H1 (cell line): Measurements from ENCODE around the gene RGS14. TPM values are rescaled to one million over a fixed set of nuclear protein-coding genes. Genes with fewer than 3 reads are reported as not detected.

Experiments
- CTCF ChIA-PET: fragments of 300-600 bp; sonication (Branson Sonifier 250); formaldehyde crosslinking; loops from one replicate; lab custom pipeline; 2021; ENCODE audit not compliant: partially characterized antibody; lab: Charles Lee
- POLR2A ChIA-PET: fragments of 300-600 bp; sonication (Branson Sonifier 250); formaldehyde crosslinking; loops from one replicate; lab custom pipeline; 2021; ENCODE audit warnings: inconsistent platforms; ENCODE audit not compliant: partially characterized antibody; lab: Charles Lee
- DNase-seq, 2 experiments: peaks; one replicate each; pipeline versions ENCODE4 v3.0.0 to v3.0.0-alpha.2; 2010 to 2022; ENCODE audit warnings: low spot score in 2 of 2, low read depth in 1 of 2, mixed read lengths in 1 of 2
- FAIRE-seq: peaks from 2 replicates; lab custom pipeline; 2011; peaks lifted over from hg19 to GRCh38; lab: Jason Lieb, UNC
- H2AFZ ChIP-seq: 2 replicates; pipeline ENCODE4 v1.8.1; 2012; ENCODE audit warnings: low read length, inconsistent platforms
- H2AK5ac ChIP-seq: 2 replicates; pipeline ENCODE4 v1.6.1; 2013; ENCODE audit warnings: low read depth, low read length
- H2BK120ac ChIP-seq: replicated peaks from 2 replicates; pipeline ENCODE3; 2013; ENCODE audit warnings: low read depth, low read length, inconsistent platforms
- H2BK12ac ChIP-seq: 2 replicates; pipeline ENCODE4 v1.6.1; 2013; ENCODE audit warnings: low read depth, low read length
- H2BK15ac ChIP-seq: 2 replicates; pipeline ENCODE4 v1.6.1; 2013; ENCODE audit warnings: low read length
- H2BK20ac ChIP-seq: 2 replicates; pipeline ENCODE4 v1.6.1; 2013; ENCODE audit warnings: low read length
- H2BK5ac ChIP-seq: 2 replicates; pipeline ENCODE4 v1.6.1; 2013; ENCODE audit warnings: low read depth, low read length
- H3K14ac ChIP-seq: 2 replicates; pipeline ENCODE4 v1.6.1; 2013; ENCODE audit warnings: inconsistent platforms; ENCODE audit not compliant: insufficient read length
- H3K18ac ChIP-seq: 2 replicates; pipeline ENCODE4 v1.6.1; 2013; ENCODE audit warnings: low read length; ENCODE audit errors: extremely low read depth
- H3K23ac ChIP-seq: 2 replicates; pipeline ENCODE4 v1.6.1; 2013; ENCODE audit warnings: inconsistent platforms; ENCODE audit not compliant: insufficient read length
- H3K23me2 ChIP-seq: 2 replicates; pipeline ENCODE4 v1.6.1; 2013; ENCODE audit warnings: low read depth, low read length
- H3K27ac ChIP-seq: 2 replicates; pipeline ENCODE4 v1.6.1; 2011; ENCODE audit warnings: low read depth, low read length, inconsistent platforms
- H3K27me3 ChIP-seq, 4 experiments: replicated peaks in 1 of 4; 1 replicate in 1 of 4; 2 replicates in 3 of 4; pipeline versions ENCODE4 v1.6.1 to v1.8.1; 2011 to 2013; ENCODE audit warnings: low read length in 3 of 4, mild to moderate bottlenecking in 3 of 4, inconsistent platforms in 2 of 4, mixed read lengths in 2 of 4, moderate library complexity in 1 of 4; ENCODE audit not compliant: control insufficient read depth in 3 of 4, insufficient read depth in 3 of 4; ENCODE audit errors: extremely low read depth in 1 of 4
- H3K36me3 ChIP-seq, 4 experiments: 2 replicates each; pipeline versions ENCODE4 v1.6.1 to v1.8.1; 2011 to 2013; ENCODE audit warnings: mild to moderate bottlenecking in 4 of 4, low read length in 3 of 4, moderate library complexity in 2 of 4, control low read depth in 1 of 4, inconsistent platforms in 1 of 4; ENCODE audit not compliant: insufficient read depth in 4 of 4, control insufficient read depth in 2 of 4
- H3K4ac ChIP-seq: replicated peaks from 2 replicates; pipeline ENCODE3; 2013; ENCODE audit warnings: low read length, low read depth, mixed read lengths, inconsistent platforms; ENCODE audit not compliant: insufficient read length
- H3K4me1 ChIP-seq, 4 experiments: replicated peaks in 1 of 4; 1 replicate in 1 of 4; 2 replicates in 3 of 4; pipeline versions ENCODE4 v1.6.1 to v1.8.1; 2011 to 2013; ENCODE audit warnings: low read length in 3 of 4, inconsistent platforms in 2 of 4, mixed read lengths in 1 of 4; ENCODE audit not compliant: insufficient read depth in 4 of 4, control insufficient read depth in 3 of 4
- H3K4me2 ChIP-seq, 2 experiments: 2 replicates each; pipeline versions ENCODE4 v1.6.1 to v1.8.1; 2011 to 2013; ENCODE audit warnings: low read depth in 2 of 2, low read length in 2 of 2, control low read depth in 1 of 2, inconsistent platforms in 1 of 2, mild to moderate bottlenecking in 1 of 2; ENCODE audit not compliant: insufficient read depth in 1 of 2
- H3K4me3 ChIP-seq, 4 experiments: fragments of 200-600, 300-600 bp in 1 of 4; sonication (generic), shearing (Covaris generic), sonication (Bioruptor Twin) in 1 of 4; 2 replicates each; pipeline versions ENCODE4 v1.5.1 to v1.8.1; 2011 to 2016; ENCODE audit warnings: low read length in 4 of 4, low read depth in 3 of 4, control low read depth in 2 of 4, inconsistent platforms in 2 of 4, mild to moderate bottlenecking in 2 of 4, mixed read lengths in 1 of 4, moderate library complexity in 1 of 4; ENCODE audit not compliant: insufficient read depth in 2 of 4; ENCODE audit errors: extremely low read depth in 1 of 4
- H3K56ac ChIP-seq: replicated peaks from 2 replicates; pipeline ENCODE3; 2013; ENCODE audit warnings: low read depth, mild to moderate bottlenecking, mixed read lengths, low read length, inconsistent platforms; ENCODE audit not compliant: insufficient read length
- H3K79me1 ChIP-seq: 2 replicates; pipeline ENCODE4 v1.6.1; 2013; ENCODE audit warnings: low read depth, low read length, control low read depth
- H3K79me2 ChIP-seq, 2 experiments: 2 replicates each; pipeline versions ENCODE4 v1.6.1 to v1.8.1; 2012 to 2013; ENCODE audit warnings: low read length in 2 of 2, mild to moderate bottlenecking in 2 of 2, inconsistent platforms in 1 of 2; ENCODE audit not compliant: insufficient read depth in 2 of 2, control insufficient read depth in 1 of 2
- H3K9ac ChIP-seq, 4 experiments: replicated peaks in 1 of 4; 1 replicate in 1 of 4; 2 replicates in 3 of 4; pipeline versions ENCODE4 v1.6.1 to v1.8.1; 2011 to 2013; ENCODE audit warnings: low read depth in 3 of 4, low read length in 3 of 4, control low read depth in 2 of 4, mild to moderate bottlenecking in 2 of 4, moderate library complexity in 2 of 4, inconsistent platforms in 1 of 4; ENCODE audit errors: extremely low read depth in 1 of 4
- H3K9me3 ChIP-seq, 2 experiments: 2 replicates each; pipeline versions ENCODE4 v1.6.1 to v1.8.1; 2012 to 2013; ENCODE audit warnings: mild to moderate bottlenecking in 2 of 2, moderate library complexity in 2 of 2, control low read depth in 1 of 2, inconsistent platforms in 1 of 2, low read depth in 1 of 2, low read length in 1 of 2, mixed read lengths in 1 of 2; ENCODE audit not compliant: insufficient read depth in 2 of 2
- H4K20me1 ChIP-seq, 2 experiments: replicated peaks in 1 of 2; 2 replicates each; pipeline versions ENCODE3 to v1.8.1; 2011 to 2013; ENCODE audit warnings: inconsistent platforms in 2 of 2, low read length in 2 of 2, mild to moderate bottlenecking in 1 of 2; ENCODE audit not compliant: insufficient read depth in 2 of 2, control insufficient read depth in 1 of 2
- H4K5ac ChIP-seq: 2 replicates; pipeline ENCODE4 v1.6.1; 2013; ENCODE audit warnings: low read length, low read depth, mixed read lengths, inconsistent platforms; ENCODE audit not compliant: insufficient read length
- H4K8ac ChIP-seq: 2 replicates; pipeline ENCODE4 v1.8.0; 2013; ENCODE audit warnings: mild to moderate bottlenecking, moderate library complexity, low read length, inconsistent platforms; ENCODE audit not compliant: insufficient read depth; ENCODE audit errors: extremely low read depth
- H4K91ac ChIP-seq: replicated peaks from 2 replicates; pipeline ENCODE3; 2013; ENCODE audit warnings: low read length, mixed read lengths, inconsistent platforms; ENCODE audit not compliant: insufficient read length
- CREB1 ChIP-seq: IDR thresholded peaks from 2 replicates; pipeline ENCODE4 v1.6.1; 2012; ENCODE audit warnings: inconsistent platforms
- CTCF ChIP-seq, 3 experiments: IDR thresholded peaks; 1 replicate in 2 of 3; 2 replicates in 1 of 3; pipeline versions ENCODE4 v1.5.1 to v1.6.1; 2011; ENCODE audit warnings: low read length in 3 of 3, mild to moderate bottlenecking in 3 of 3, inconsistent platforms in 2 of 3, low read depth in 1 of 3, moderate library complexity in 1 of 3; ENCODE audit not compliant: insufficient read depth in 1 of 3; ENCODE audit errors: control extremely low read depth in 1 of 3
- EGR1 ChIP-seq: IDR thresholded peaks from 2 replicates; pipeline ENCODE4 v1.6.1; 2011; ENCODE audit warnings: low read depth, low read length, borderline replicate concordance
- KDM1A ChIP-seq: fragments of 200-600, 300-600 bp; sonication (generic); IDR thresholded peaks from 2 replicates; pipeline ENCODE4 v1.7.1; 2016; ENCODE audit warnings: mild to moderate bottlenecking, low read length, borderline replicate concordance
- RBBP5 ChIP-seq: IDR thresholded peaks from 2 replicates; pipeline ENCODE4 v1.7.1; 2012; ENCODE audit warnings: low read depth, mild to moderate bottlenecking, inconsistent platforms, low read length, moderate library complexity, borderline replicate concordance
- TAF7 ChIP-seq: optimal IDR thresholded peaks from 2 replicates; pipeline ENCODE3; 2011; ENCODE audit warnings: low read depth, mild to moderate bottlenecking, inconsistent platforms, low read length, moderate library complexity, borderline replicate concordance
- TBP ChIP-seq: IDR thresholded peaks from 2 replicates; pipeline ENCODE4 v1.6.1; 2011; ENCODE audit warnings: low read depth, low read length, improper control_type of control experiment
- TEAD4 ChIP-seq: IDR thresholded peaks from 2 replicates; pipeline ENCODE4 v1.6.1; 2012; ENCODE audit warnings: low read depth, low read length, inconsistent platforms, mixed read lengths
- ZNF274 ChIP-seq: IDR thresholded peaks from 2 replicates; pipeline ENCODE4 v1.7.0; 2012; ENCODE audit warnings: low read length, borderline replicate concordance; ENCODE audit errors: extremely low read depth
- WGBS, 2 experiments: shearing (Covaris generic) in 1 of 2; methylation state at CpG; one replicate each; pipeline versions ENCODE4 v1.1.6 to v1.1.7; 2013 to 2015; ENCODE audit warnings: low lambda C conversion rate in 2 of 2, mixed read lengths in 2 of 2, inconsistent platforms in 1 of 2, low coverage in 1 of 2, missing lambda C conversion rate in 1 of 2; ENCODE audit not compliant: insufficient replicate concordance in 2 of 2, insufficient coverage in 1 of 2, insufficient read length in 1 of 2; ENCODE audit errors: extremely low coverage in 1 of 2, missing lambda C conversion rate in 1 of 2; 5-methylcytosine and 5-hydroxymethylcytosine counted together
- polyA plus RNA-seq, 7 experiments: library from polyadenylated mRNA; depleted of rRNA in 3 of 7; stranded (reverse) in 5 of 7; unstranded in 2 of 7; fragments of >200 nt in 5 of 7; fragments of 200-250 nt in 2 of 7; gene quantifications; 1 replicate in 5 of 7; 2 replicates in 1 of 7; 4 replicates in 1 of 7; pipeline versions ENCODE4 v1.2.1 to v1.2.3, GENCODE V29; 2011 to 2013; ENCODE audit warnings: missing spikeins in 2 of 7, mixed read lengths in 2 of 7
- total RNA-seq: library from RNA; stranded (reverse); fragmentation: NEBNext Ultra II Directional; extraction: Animal tissue kit (Norgen Biotek cat#: 25700); gene quantifications from 2 replicates; pipeline ENCODE4 v1.2.1, GENCODE V29; 2021

Gene RGS14
- total and polyA plus RNA-seq, 2 of the 8 experiments (the other 6 are each of a cell fraction or from before 2014, with no cell fraction given), result 24.4 to 46.1 TPM

DNA sequence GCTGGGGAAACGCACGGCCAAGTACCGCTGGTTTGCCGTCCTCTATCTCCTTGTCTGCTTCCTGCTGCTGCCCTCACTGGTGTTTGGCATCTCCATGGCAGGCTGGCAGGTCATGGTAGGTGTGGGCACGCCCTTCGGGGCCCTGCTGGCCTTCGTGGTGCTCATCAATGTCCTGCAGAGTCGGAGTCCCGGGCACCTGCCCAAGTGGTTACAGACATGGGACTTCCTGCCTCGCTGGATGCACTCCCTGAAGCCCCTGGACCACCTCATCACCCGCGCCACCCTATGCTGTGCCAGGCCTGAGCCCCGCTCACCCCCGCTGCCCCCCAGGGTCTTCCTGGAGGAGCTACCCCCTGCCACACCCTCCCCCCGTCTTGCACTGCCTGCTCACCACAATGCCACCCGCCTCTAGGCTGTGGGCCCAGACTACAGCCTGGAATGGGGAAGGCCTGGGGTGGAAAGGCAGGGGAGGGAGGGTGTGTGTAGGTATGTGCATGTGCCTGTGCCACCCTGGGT, 40.2 kb downstream of the RGS14 start:
- Histone ChIP-seq H4K20me1 (no peaks in the 10 kb centered on the region), H2BK120ac (no peak overlapping the region), H3K79me1 (no peaks in the 10 kb centered on the region), H3K23me2 (peaks cover under 1% of the 10 kb centered on the region; the same call in 1 of the 2 replicates), H3K4me2 (no peak overlapping the region), H2AK5ac (no peak overlapping the region), H3K18ac (no peak overlapping the region), H2AFZ (no peak overlapping the region)
- WGBS, 2 experiments, result 95% methylated on average over 10 of the region's 16 CpGs; no CpG with 5 or more reads in 1 of the 2 experiments
- no peak for TF ChIP-seq TEAD4
- no peak for TF ChIP-seq CREB1
- TF ChIP-seq RBBP5, result no peak
- no peak for TF ChIP-seq ZNF274
- no peak for TF ChIP-seq TAF7
- no peak for TF ChIP-seq CTCF (IDR thresholded peaks at IDR 0.05; ENCODE audit: control extremely low read depth in 1 of 3, insufficient read depth in 1 of 3, low read depth in 1 of 3, low read length in 3 of 3)
- no peak for TF ChIP-seq EGR1
- TF ChIP-seq KDM1A, result no peak
- no peak for TF ChIP-seq TBP
- TF ChIP-seq, all 59 proteins: peak for 0
- Histone ChIP-seq H3K4ac (no peak overlapping the region), H3K27me3 (peaks cover 0 to 26% (median 18%) of the 10 kb centered on the region in 4 experiments; a peak in 6 of 7 replicates), H3K27ac (no peak overlapping the region), H3K9ac (no peak overlapping the region), H3K14ac (no peak overlapping the region), H3K4me1 (peaks cover 0 to 4% (median 4%) of the 10 kb centered on the region in 4 experiments; a peak in 4 of 7 replicates), H3K23ac (no peak overlapping the region), H2BK15ac (no peak overlapping the region), H3K56ac (no peak overlapping the region), H4K91ac (no peak overlapping the region), H3K4me3 (no peak overlapping the region), H2BK5ac (no peak overlapping the region), H4K8ac (no peak overlapping the region), H3K36me3 (no peaks in the 10 kb centered on the region), H3K79me2 (no peaks in the 10 kb centered on the region), H2BK12ac (no peak overlapping the region), H4K5ac (no peak overlapping the region), H2BK20ac (no peak overlapping the region), H3K9me3 (no peaks in the 10 kb centered on the region)
- FAIRE-seq, result no peak
- DNase-seq, result no peak
- ChIA-PET POLR2A (interaction anchor here (1.0 to 10.8 kb wide), 4 partner anchors 11 to 57 kb away, joined by 3 to 143 read pairs (median 6); partner anchors contain the start of gene PRR7), CTCF (interaction anchor here (0.8 to 18.7 kb wide), 3 partner anchors 13 to 51 kb away, joined by 3 to 363 read pairs (median 4); partner anchors contain the start of gene SLC34A1)
